ENCODE data around the gene SPR. TPM values are rescaled to one million over a fixed set of nuclear protein-coding genes. Genes with fewer than 3 reads are reported as not detected.

The SPR gene
- total and polyA plus RNA-seq, 9 of the 15 experiments (the other 6 are each of a cell fraction or from before 2014, with no cell fraction given), result 7.7 to 38.3 (median 26.3) TPM

DNA sequence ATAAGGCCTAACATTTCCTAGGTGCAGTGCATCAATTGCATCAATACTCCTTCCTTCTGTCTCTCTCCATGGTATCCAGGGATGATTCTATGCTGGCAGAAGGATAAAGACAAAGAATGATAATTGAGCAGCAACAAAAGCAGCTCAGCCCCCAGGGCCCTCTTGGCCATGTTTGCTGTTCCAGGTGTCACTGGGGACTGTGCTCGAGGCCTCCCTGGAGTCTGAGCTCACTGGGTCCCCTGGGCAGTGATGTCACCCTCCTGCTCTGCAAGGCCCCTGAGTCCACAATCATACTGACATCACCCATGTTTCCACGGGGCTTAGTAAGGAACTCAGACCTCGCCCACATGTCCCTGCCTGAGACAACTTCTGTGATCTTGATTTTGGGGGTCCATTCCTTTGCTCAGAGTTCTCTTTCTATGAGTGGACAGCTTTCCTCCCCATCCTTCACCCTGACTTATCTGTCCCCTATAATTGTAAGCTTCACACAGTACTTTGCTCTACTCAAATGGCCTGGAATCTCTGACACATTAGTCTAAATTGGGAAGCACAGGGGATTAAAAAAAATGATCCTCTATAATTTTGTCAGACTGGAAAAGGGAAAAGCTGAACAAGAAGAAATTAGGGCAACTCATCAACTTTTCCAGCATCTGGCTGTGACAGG is 45.6 kb upstream of the SPR start (continued):
- no peak for TF ChIP-seq TFAP4 (CRISPR knock-in tag; IDR thresholded peaks at IDR 0.05; ENCODE audit: borderline replicate concordance)
- no peak for TF ChIP-seq ZNF124 (CRISPR knock-in tag; IDR thresholded peaks at IDR 0.05)
- no peak for TF ChIP-seq PCBP1 (IDR thresholded peaks at IDR 0.05; ENCODE audit: low read depth, low read length, poor library complexity, severe bottlenecking)
- no peak for TF ChIP-seq RBM22 (IDR thresholded peaks at IDR 0.05; ENCODE audit: low read depth, low read length, poor library complexity, severe bottlenecking)
- TF ChIP-seq FUS (optimal IDR thresholded peaks at IDR 0.05; ENCODE audit: low read depth, low read length), result no peak
- no peak for TF ChIP-seq CHCHD3 (CRISPR knock-in tag; IDR thresholded peaks at IDR 0.05)
- TF ChIP-seq MTF1 (CRISPR knock-in tag; IDR thresholded peaks at IDR 0.05; ENCODE audit: borderline replicate concordance), result no peak
- TF ChIP-seq ZNF76 (CRISPR knock-in tag; IDR thresholded peaks at IDR 0.05; ENCODE audit: borderline replicate concordance), result no peak
- no peak for TF ChIP-seq DNMT1 (IDR thresholded peaks at IDR 0.05)

GRCh38 chr2:72843301-72843700 is 43.9 kb upstream of the SPR start:
- no peaks in the 10 kb centered on the region for H3K9me1 ChIP-seq (ENCODE audit: control insufficient read depth, insufficient read depth, low read length)
- H3K79me2 ChIP-seq (ENCODE audit: control insufficient read depth, insufficient read depth, low read length), result no peaks in the 10 kb centered on the region
- peaks cover 4 to 9% of the 10 kb centered on the region in 2 experiments; a peak in 3 of 5 replicates for H3K27me3 ChIP-seq (ENCODE audit: control insufficient read depth in 2 of 2, insufficient read depth in 2 of 2, low read length in 2 of 2)
- no peak overlapping the region for H3K4me2 ChIP-seq (ENCODE audit: insufficient read depth, low read length)
- FAIRE-seq (no peak), ATAC-seq (no peak), DNase-seq (ENCODE audit: extremely low read depth in 1 of 4, low spot score in 3 of 4) (no peak)
- no peaks in the 10 kb centered on the region for H3K9me3 ChIP-seq (replicated peaks; ENCODE audit: control insufficient read depth, insufficient read depth, low read depth, low read length)
- 0% methylated on average over 2 of the region's 2 CpGs for WGBS (ENCODE audit: insufficient coverage, low coverage, missing lambda C conversion rate)
- no peaks in the 10 kb centered on the region for H3K4me1 ChIP-seq (replicated peaks in 1 of 2; ENCODE audit: control insufficient read depth in 2 of 2, insufficient read depth in 2 of 2, low read length in 2 of 2)
- in situ Hi-C loops (cut with MboI) (loop anchor here (5.0 kb wide), 1 partner anchor 66 kb away; no protein-coding TSS in a partner anchor), intact Hi-C loops (cut with micrococcal nuclease) (no loop called here)
- POLR2A ChIA-PET, result interaction anchor here (1.4 kb wide), 1 partner anchor 21 kb away, joined by 3 read pairs; no protein-coding TSS in a partner anchor
- CTCF ChIA-PET (ENCODE audit: low intra/inter-chr PET ratio), result no interaction called here
- no peak overlapping the region for H3K9ac ChIP-seq (ENCODE audit: insufficient read depth in 1 of 2, low read depth in 2 of 2, low read length in 2 of 2)
- no peaks in the 10 kb centered on the region for H3K36me3 ChIP-seq (ENCODE audit: control insufficient read depth, insufficient read depth, low read length)
- H2AFZ ChIP-seq (ENCODE audit: low read depth, low read length), result no peak overlapping the region
- no peaks in the 10 kb centered on the region; the same call in 1 of the 2 replicates for H4K20me1 ChIP-seq (replicated peaks; ENCODE audit: control insufficient read depth, insufficient read depth, low read length)
- H3K27ac ChIP-seq (ENCODE audit: extremely low read depth, low read depth, low read length), result no peak overlapping the region
- no peak overlapping the region for H3K4me3 ChIP-seq
- no TSS peak for BruUV-seq (replicated peaks)
- peak in 1 of 3 experiments; percentile 12; a peak in 1 of 6 replicates for TF ChIP-seq CTCF (IDR thresholded peaks at IDR 0.05 in 2 of 3, conservative IDR thresholded peaks at IDR 0.05 in 1 of 3; ENCODE audit: insufficient read depth in 2 of 3, low read depth in 1 of 3, low read length in 3 of 3)
- no peak for TF ChIP-seq SMARCE1 (IDR thresholded peaks at IDR 0.05)
- TF ChIP-seq MAFG (tag; conservative IDR thresholded peaks at IDR 0.05), result no peak

Measured in K562 (cell line).